BJ (cell line): ENCODE measurements around the gene ASGR2. TPM values are rescaled to one million over a fixed set of nuclear protein-coding genes. Genes with fewer than 3 reads are reported as not detected.
"Not testable (repeated sequence)": the region's sequence is repeated elsewhere in the genome, so short reads cannot be mapped to it uniquely, and the experiment has no call there.

Experiments
- CTCF ChIA-PET: fragments of 350-600 bp; formaldehyde crosslinking; extraction: SDS; loops from one replicate; lab custom pipeline; 2021; ENCODE audit warnings: antibody characterized with exemption, inconsistent platforms; lab: Yijun Ruan, JAX
- POLR2A ChIA-PET: fragments of 300-600 bp; sonication (Branson Sonifier 250); formaldehyde crosslinking; extraction: SDS; loops from one replicate; lab custom pipeline; 2021; ENCODE audit warnings: antibody characterized with exemption; lab: Charles Lee
- DNase-seq: peaks from one replicate; pipeline ENCODE4 v3.0.0-alpha.2; 2011; ENCODE audit warnings: low read depth
- H3K27me3 ChIP-seq: 2 replicates; pipeline ENCODE4 v1.6.0; 2011; ENCODE audit warnings: low read length; ENCODE audit not compliant: control insufficient read depth, insufficient read depth
- H3K36me3 ChIP-seq: 2 replicates; pipeline ENCODE4 v1.5.1; 2011; ENCODE audit warnings: low read length; ENCODE audit not compliant: control insufficient read depth, insufficient read depth
- H3K4me3 ChIP-seq: 2 replicates; pipeline ENCODE4 v1.5.1; 2011; ENCODE audit warnings: low read depth, mild to moderate bottlenecking, control low read depth, low read length
- polyA plus RNA-seq: library from polyadenylated mRNA; depleted of rRNA; stranded (reverse); fragments of >200 nt; gene quantifications from 2 replicates; pipeline ENCODE4 v1.2.3, GENCODE V29; 2011
- TF ChIP-seq, protein P1 (sequence below): IDR thresholded peaks from 2 replicates; pipeline ENCODE4 v1.5.1; 2011; ENCODE audit warnings: low read depth, mild to moderate bottlenecking, control low read depth, inconsistent platforms, low read length, moderate library complexity; ENCODE audit not compliant: insufficient read depth

Gene ASGR2
- polyA plus RNA-seq, 1 experiment: not detected

DNA sequence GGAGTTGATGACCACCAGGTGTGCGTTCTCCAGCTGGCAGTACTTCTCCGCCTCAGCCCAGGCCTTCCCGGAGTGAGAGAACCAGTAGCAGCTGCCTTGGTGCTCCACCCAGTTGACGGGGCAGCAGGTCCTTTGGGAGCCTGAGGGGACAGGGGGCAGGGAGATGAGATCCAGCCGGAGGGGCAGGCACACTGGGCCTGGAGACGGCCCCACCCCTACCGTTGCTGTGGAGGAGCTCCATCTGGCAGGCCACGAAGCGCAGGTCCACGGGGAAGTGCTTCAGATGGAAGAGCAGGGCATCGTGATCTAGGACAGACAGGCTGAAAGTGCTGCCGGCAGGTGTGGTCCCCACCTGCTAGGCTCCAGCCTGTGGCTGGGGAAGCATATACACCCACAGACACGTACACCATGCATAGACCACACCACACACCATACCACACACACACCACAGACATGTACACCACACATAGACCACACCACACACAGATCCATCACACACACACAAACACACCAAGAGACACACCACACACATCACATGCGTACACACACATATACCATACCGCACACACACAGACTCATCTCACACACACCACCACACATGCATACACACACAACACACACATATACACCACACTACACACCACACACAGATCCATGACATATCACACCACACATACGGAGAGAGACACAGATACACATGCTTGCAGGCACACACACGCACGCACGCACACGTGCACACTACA lies 7.4 kb downstream of the ASGR2 start:
- TF ChIP-seq, protein P1, sequence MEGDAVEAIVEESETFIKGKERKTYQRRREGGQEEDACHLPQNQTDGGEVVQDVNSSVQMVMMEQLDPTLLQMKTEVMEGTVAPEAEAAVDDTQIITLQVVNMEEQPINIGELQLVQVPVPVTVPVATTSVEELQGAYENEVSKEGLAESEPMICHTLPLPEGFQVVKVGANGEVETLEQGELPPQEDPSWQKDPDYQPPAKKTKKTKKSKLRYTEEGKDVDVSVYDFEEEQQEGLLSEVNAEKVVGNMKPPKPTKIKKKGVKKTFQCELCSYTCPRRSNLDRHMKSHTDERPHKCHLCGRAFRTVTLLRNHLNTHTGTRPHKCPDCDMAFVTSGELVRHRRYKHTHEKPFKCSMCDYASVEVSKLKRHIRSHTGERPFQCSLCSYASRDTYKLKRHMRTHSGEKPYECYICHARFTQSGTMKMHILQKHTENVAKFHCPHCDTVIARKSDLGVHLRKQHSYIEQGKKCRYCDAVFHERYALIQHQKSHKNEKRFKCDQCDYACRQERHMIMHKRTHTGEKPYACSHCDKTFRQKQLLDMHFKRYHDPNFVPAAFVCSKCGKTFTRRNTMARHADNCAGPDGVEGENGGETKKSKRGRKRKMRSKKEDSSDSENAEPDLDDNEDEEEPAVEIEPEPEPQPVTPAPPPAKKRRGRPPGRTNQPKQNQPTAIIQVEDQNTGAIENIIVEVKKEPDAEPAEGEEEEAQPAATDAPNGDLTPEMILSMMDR: no peak
- Histone ChIP-seq H3K4me3 (no peak overlapping the region), H3K36me3 (no peaks in the 10 kb centered on the region), H3K27me3 (no peaks in the 10 kb centered on the region)
- ChIA-PET POLR2A (no interaction called here), CTCF (no interaction called here)
- DNase-seq: no peak

DNA sequence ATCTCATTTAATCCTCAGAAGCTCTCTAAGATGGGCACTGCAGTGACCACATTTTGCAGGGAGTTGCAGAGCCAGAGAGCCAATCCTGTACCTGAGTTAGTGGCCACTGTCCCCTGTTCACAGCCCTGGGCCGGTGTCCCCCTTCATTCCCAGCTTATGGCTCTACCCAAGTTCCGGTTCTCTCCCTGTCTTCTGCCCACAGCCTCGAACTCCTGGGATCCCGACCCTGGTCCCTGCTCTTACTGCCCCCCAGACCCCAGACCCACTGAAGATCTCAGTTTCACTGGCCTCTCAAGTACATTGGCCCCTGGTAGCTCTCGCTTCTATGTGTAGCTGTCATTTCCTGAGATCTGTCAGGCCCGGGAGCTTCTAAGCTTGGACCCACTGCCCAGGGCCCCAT lies 12.2 kb downstream of the ASGR2 start:
- TF ChIP-seq, protein P1: no peak
- POLR2A ChIA-PET: no interaction called here
- H3K4me3 ChIP-seq: no peak overlapping the region
- CTCF ChIA-PET: interaction anchor here (0.8 to 2.1 kb wide), 2 partner anchors 31 to 35 kb away, joined by 4 to 5 read pairs; no protein-coding TSS in a partner anchor
- no peaks in the 10 kb centered on the region for H3K36me3 ChIP-seq
- H3K27me3 ChIP-seq: no peaks in the 10 kb centered on the region; the same call in 1 of the 2 replicates
- DNase-seq: no peak

DNA sequence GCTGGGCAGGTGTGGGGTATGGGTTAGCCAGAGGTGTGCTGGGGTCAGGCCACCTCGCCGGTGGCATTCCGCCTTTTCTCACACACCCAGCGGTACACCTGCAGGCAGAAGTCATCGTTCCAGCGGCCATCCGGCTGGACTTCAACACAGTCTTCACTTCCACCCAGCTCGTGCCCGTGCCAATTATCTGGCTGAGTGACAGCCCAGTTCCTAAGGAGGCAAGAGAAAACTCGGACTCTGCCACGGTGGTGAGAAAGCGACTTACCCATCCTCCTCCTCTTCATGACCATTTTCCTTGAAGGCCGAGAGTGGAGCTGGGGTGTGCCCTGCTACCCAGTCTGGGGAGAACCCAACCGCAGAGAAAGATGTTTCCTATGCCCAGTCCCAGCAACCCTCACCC lies 13.1 kb downstream of the ASGR2 start:
- no peaks in the 10 kb centered on the region; the same call in 1 of the 2 replicates for H3K27me3 ChIP-seq

DNA sequence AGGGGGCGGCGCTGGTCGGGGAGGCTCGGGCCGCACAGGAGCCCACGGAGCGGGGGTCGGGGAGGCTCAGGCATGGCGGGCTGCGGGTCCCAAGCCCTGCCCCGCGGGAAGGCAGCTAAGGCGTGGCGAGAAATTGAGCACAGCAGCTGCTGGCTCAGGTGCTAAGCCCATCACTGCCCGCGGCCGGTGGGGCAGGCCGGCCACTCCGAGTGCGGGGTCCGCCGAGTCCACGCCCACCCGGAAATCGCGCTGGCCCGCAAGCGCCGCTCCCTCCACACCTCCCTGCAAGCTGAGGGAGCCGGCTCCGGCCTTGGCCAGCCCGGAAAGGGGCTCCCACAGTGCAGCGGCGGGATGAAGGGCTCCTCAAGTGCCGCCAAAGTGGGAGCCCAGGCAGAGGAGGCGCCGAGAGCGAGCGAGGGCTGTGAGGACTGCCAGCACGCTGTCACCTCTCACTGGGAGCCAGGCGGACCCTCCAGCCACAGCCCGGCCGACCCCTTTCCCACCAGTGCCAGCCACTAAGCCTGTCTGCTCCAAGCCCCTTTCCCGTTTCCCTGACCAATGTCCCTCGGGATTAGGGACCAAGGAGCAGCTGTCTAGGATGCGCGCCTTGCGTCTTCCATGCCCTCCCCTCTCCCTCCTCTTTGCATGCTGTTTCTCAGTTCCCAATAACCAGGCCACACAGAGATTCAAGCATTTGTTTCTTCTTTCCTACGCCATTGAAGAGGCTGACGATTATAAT lies 13.8 kb downstream of the ASGR2 start:
- DNase-seq, H3K4me3 ChIP-seq, H3K36me3 ChIP-seq, H3K27me3 ChIP-seq, POLR2A ChIA-PET: not testable (repeated sequence)
- CTCF ChIA-PET: interaction anchor here (1.1 to 1.5 kb wide), 2 partner anchors 35 to 49 kb away, joined by 3 read pairs; no protein-coding TSS in a partner anchor

More for the DNA sequence above, 13.1 kb downstream of the ASGR2 start:
- DNase-seq: no peak
- ChIA-PET CTCF (interaction anchor here (1.1 to 2.1 kb wide), 3 partner anchors 35 to 50 kb away, joined by 3 to 5 read pairs (median 3); no protein-coding TSS in a partner anchor), POLR2A (no interaction called here)
- H3K36me3 ChIP-seq: no peaks in the 10 kb centered on the region
- TF ChIP-seq, protein P1: no peak
- H3K4me3 ChIP-seq: no peak overlapping the region

DNA sequence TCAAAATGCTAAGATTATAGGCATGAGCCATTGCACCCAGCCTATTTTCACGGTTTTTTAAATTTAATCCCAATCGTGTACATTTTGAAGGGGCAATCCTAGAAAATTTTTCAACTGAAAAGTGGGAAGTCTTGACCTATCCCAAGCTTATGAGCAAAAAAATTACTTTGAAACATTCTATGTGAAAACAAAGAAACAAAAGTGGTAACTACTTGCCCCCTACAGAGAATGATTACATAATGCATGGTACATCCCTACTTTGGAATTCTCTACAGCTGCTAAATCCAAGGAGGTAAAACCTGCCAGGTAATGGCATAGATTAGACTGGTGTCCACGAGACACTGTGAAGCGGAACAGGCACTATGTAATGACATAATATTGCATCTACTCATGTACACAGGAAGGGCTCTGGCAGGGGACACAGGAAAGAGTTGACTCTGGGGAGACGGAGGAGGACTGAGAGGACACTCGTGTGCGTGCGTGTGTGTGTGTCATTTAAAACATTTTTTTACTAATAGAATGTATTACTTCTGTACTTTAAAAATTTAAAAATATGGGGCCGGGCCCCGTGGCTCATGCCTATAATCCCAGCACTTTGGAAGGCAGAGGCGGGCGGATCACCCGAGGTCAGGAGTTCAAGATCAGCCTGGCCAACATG lies 15.7 kb downstream of the ASGR2 start:
- Histone ChIP-seq H3K4me3 (no peak overlapping the region), H3K27me3 (peaks cover 5% of the 10 kb centered on the region), H3K36me3 (no peaks in the 10 kb centered on the region)
- ChIA-PET POLR2A (no interaction called here), CTCF (interaction anchor here (1.0 to 1.2 kb wide), 2 partner anchors 30 to 34 kb away, joined by 3 to 5 read pairs; no protein-coding TSS in a partner anchor)
- TF ChIP-seq, protein P1: no peak
- DNase-seq: no peak
